CD14-positive monocyte (primary cell): ENCODE results near the gene HTD2. TPM values are rescaled to one million over a fixed set of nuclear protein-coding genes. Genes with fewer than 3 reads are reported as not detected.
A peak's percentile ranks its signal among the peaks of the same experiment; 100 is the strongest.

Experiments
- DNase-seq, 3 donors: peaks; one replicate each; pipeline ENCODE4 v3.0.0-alpha.2; 2011 to 2022
- H2AFZ ChIP-seq: 2 replicates; pipeline ENCODE4 v1.6.0; 2012; ENCODE audit warnings: mild to moderate bottlenecking, low read depth, low read length, inconsistent platforms; ENCODE audit not compliant: insufficient read depth, poor library complexity, severe bottlenecking
- H3K27ac ChIP-seq, 2 donors: 1 replicate in 1 of 2; 2 replicates in 1 of 2; pipeline ENCODE4 v1.5.1; 2012 to 2013; ENCODE audit warnings: low read length in 2 of 2, control low read depth in 1 of 2, inconsistent platforms in 1 of 2, low read depth in 1 of 2, mild to moderate bottlenecking in 1 of 2
- H3K27me3 ChIP-seq, 2 donors: one replicate each; pipeline versions ENCODE4 v1.6.0 to v1.6.1; 2011 to 2013; ENCODE audit warnings: low read length in 2 of 2; ENCODE audit not compliant: control insufficient read depth in 2 of 2, insufficient read depth in 2 of 2
- H3K36me3 ChIP-seq, 2 donors: replicated peaks in 1 of 2; 1 replicate in 1 of 2; 2 replicates in 1 of 2; pipeline versions ENCODE4 v1.5.1 to v1.6.1; 2012 to 2013; ENCODE audit warnings: low read length in 2 of 2, control low read depth in 1 of 2, inconsistent platforms in 1 of 2, mild to moderate bottlenecking in 1 of 2; ENCODE audit not compliant: insufficient read depth in 2 of 2, control insufficient read depth in 1 of 2
- H3K4me1 ChIP-seq, 2 donors: 1 replicate in 1 of 2; 2 replicates in 1 of 2; pipeline versions ENCODE4 v1.5.1 to v1.6.1; 2012 to 2013; ENCODE audit warnings: low read length in 2 of 2, control low read depth in 1 of 2, inconsistent platforms in 1 of 2, mild to moderate bottlenecking in 1 of 2, moderate library complexity in 1 of 2; ENCODE audit not compliant: insufficient read depth in 2 of 2, control insufficient read depth in 1 of 2
- H3K4me2 ChIP-seq: replicated peaks from 2 replicates; pipeline ENCODE3; 2012; ENCODE audit warnings: low read length, moderate library complexity, mild to moderate bottlenecking; ENCODE audit not compliant: poor library complexity, severe bottlenecking; ENCODE audit errors: extremely low read depth
- H3K4me3 ChIP-seq, 3 experiments: fragments of 200-600 bp in 1 of 3; sonication (generic) in 1 of 3; replicated peaks in 1 of 3; 1 replicate in 2 of 3; 2 replicates in 1 of 3; pipeline ENCODE4 v1.5.1; 2011 to 2013; ENCODE audit warnings: low read length in 3 of 3, mild to moderate bottlenecking in 3 of 3, control low read depth in 2 of 3, low read depth in 2 of 3, inconsistent platforms in 1 of 3, moderate library complexity in 1 of 3
- H3K79me2 ChIP-seq: 2 replicates; pipeline ENCODE4 v1.6.0; 2012; ENCODE audit warnings: mild to moderate bottlenecking, control low read depth, inconsistent platforms, low read length, moderate library complexity; ENCODE audit not compliant: insufficient read depth
- H3K9ac ChIP-seq: 2 replicates; pipeline ENCODE4 v1.6.0; 2017; ENCODE audit warnings: low read length, mild to moderate bottlenecking; ENCODE audit not compliant: insufficient read depth, poor library complexity, severe bottlenecking
- H3K9me3 ChIP-seq, 2 donors: replicated peaks in 1 of 2; 1 replicate in 1 of 2; 2 replicates in 1 of 2; pipeline versions ENCODE4 v1.5.1 to v1.6.1; 2012 to 2013; ENCODE audit warnings: low read length in 2 of 2, control low read depth in 1 of 2; ENCODE audit not compliant: control insufficient read depth in 1 of 2, insufficient read depth in 1 of 2
- H4K20me1 ChIP-seq: 2 replicates; pipeline ENCODE4 v1.6.0; 2012; ENCODE audit warnings: mild to moderate bottlenecking, low read length, control low read depth, moderate library complexity; ENCODE audit not compliant: insufficient read depth
- H3K27ac Mint-ChIP-seq, 7 donors: one replicate each; pipeline ENCODE4 v1.8.0; 2020; ENCODE audit warnings: mild to moderate bottlenecking in 7 of 7, mixed read lengths in 7 of 7, moderate library complexity in 6 of 7, inconsistent platforms in 2 of 7
- H3K27me3 Mint-ChIP-seq, 3 donors: one replicate each; pipeline ENCODE4 v1.8.0; 2021 to 2022; ENCODE audit warnings: low read depth in 3 of 3, mild to moderate bottlenecking in 3 of 3, mixed read lengths in 3 of 3, moderate library complexity in 3 of 3, inconsistent platforms in 1 of 3
- H3K36me3 Mint-ChIP-seq, 2 donors: one replicate each; pipeline ENCODE4 v1.8.0; 2020; ENCODE audit warnings: mixed read lengths in 2 of 2, inconsistent platforms in 1 of 2, mild to moderate bottlenecking in 1 of 2
- H3K4me1 Mint-ChIP-seq: one replicate; pipeline ENCODE4 v1.8.0; 2020; ENCODE audit warnings: mild to moderate bottlenecking, mixed read lengths
- H3K4me3 Mint-ChIP-seq, 2 donors: one replicate each; pipeline ENCODE4 v1.8.0; 2020; ENCODE audit warnings: mild to moderate bottlenecking in 2 of 2, mixed read lengths in 2 of 2, moderate library complexity in 1 of 2
- H3K9me3 Mint-ChIP-seq, 7 donors: one replicate each; pipeline ENCODE4 v1.8.0; 2020 to 2022; ENCODE audit warnings: mixed read lengths in 7 of 7, mild to moderate bottlenecking in 6 of 7, moderate library complexity in 6 of 7, inconsistent platforms in 2 of 7
- CTCF ChIP-seq: fragments of 200-600 bp; IDR thresholded peaks from one replicate; pipeline ENCODE4 v1.8.0; 2022; ENCODE audit warnings: antibody characterized with exemption, mild to moderate bottlenecking
- WGBS: methylation state at CpG from one replicate; pipeline ENCODE4 v1.1.5; 2013; ENCODE audit warnings: missing lambda C conversion rate; ENCODE audit not compliant: insufficient coverage; 5-methylcytosine and 5-hydroxymethylcytosine counted together
- intact Hi-C, 2 donors: fragments of 100-400 bp; cut with micrococcal nuclease; formaldehyde crosslinking; loops; one replicate each; pipeline versions ENCODE4 v1.15.0 to v1.15.1; 2023
- polyA plus RNA-seq, 3 donors: library from polyadenylated mRNA; depleted of rRNA in 1 of 3; unstranded in 2 of 3; stranded (reverse) in 1 of 3; fragments of 300-500 nt in 2 of 3; fragments of >200 nt in 1 of 3; fragmentation: Illumina TruSeq in 2 of 3; gene quantifications; 1 replicate in 2 of 3; 2 replicates in 1 of 3; pipeline ENCODE4 v1.2.3, GENCODE V29; 2012 to 2021

The HTD2 gene
- polyA plus RNA-seq, 3 donors, result 4.5 to 17.3 (median 10.5) TPM

- Histone ChIP-seq H3K27ac (no peak overlapping the region), H3K4me1 (no peaks in the 10 kb centered on the region), H3K79me2 (no peaks in the 10 kb centered on the region), H3K9me3 (no peaks in the 10 kb centered on the region), H3K9ac (no peak overlapping the region), H4K20me1 (no peaks in the 10 kb centered on the region), H3K27me3 (no peaks in the 10 kb centered on the region), H3K36me3 (peaks cover 14 to 20% of the 10 kb centered on the region in 2 donors), H3K4me3 (no peak overlapping the region), H2AFZ (no peak overlapping the region), H3K4me2 (no peak overlapping the region)
- no peak for DNase-seq
- peaks cover 0 to 2% (median 0%) of the 10 kb centered on the region in 3 donors for H3K27me3 Mint-ChIP-seq
- peaks cover 0 to 7% (median 2%) of the 10 kb centered on the region in 7 donors for H3K9me3 Mint-ChIP-seq
- H3K4me1 Mint-ChIP-seq, result no peaks in the 10 kb centered on the region
- 83% methylated on average over 6 of the region's 9 CpGs for WGBS
- intact Hi-C loops, result no loop called here
- peak overlapping the region in 1 of 7 donors; percentile 29 for H3K27ac Mint-ChIP-seq
- peaks cover 25 to 26% of the 10 kb centered on the region in 2 donors for H3K36me3 Mint-ChIP-seq
- no peak overlapping the region for H3K4me3 Mint-ChIP-seq
- no peak for TF ChIP-seq CTCF
Observed at GRCh38 chr3:58291671-58292338, 14.5 kb upstream of the HTD2 start.

GRCh38 chr3:58292866-58293265 lies 13.5 kb upstream of the HTD2 start:
- Histone ChIP-seq H3K4me3 (no peak overlapping the region), H3K27me3 (no peaks in the 10 kb centered on the region), H3K4me1 (no peaks in the 10 kb centered on the region), H3K9ac (no peak overlapping the region), H3K4me2 (no peak overlapping the region), H2AFZ (no peak overlapping the region), H3K36me3 (peaks cover 3 to 10% of the 10 kb centered on the region in 2 donors), H3K27ac (no peak overlapping the region), H3K9me3 (no peaks in the 10 kb centered on the region), H4K20me1 (no peaks in the 10 kb centered on the region), H3K79me2 (no peaks in the 10 kb centered on the region)
- 95% methylated on average over 8 of the region's 10 CpGs for WGBS
- Mint-ChIP-seq H3K36me3 (peaks cover 19 to 20% of the 10 kb centered on the region in 2 donors), H3K9me3 (peaks cover 0 to 7% (median 2%) of the 10 kb centered on the region in 7 donors), H3K4me1 (no peaks in the 10 kb centered on the region), H3K27me3 (peaks cover 0 to 3% (median 2%) of the 10 kb centered on the region in 3 donors), H3K27ac (no peak overlapping the region), H3K4me3 (no peak overlapping the region)
- intact Hi-C loops, result no loop called here
- no peak for DNase-seq
- no peak for TF ChIP-seq CTCF
